Endothelial cell (in vitro differentiated cells): Measurements from ENCODE around the gene IL12RB2. TPM values are rescaled to one million over a fixed set of nuclear protein-coding genes. Genes with fewer than 3 reads are reported as not detected.
"Not testable (repeated sequence)": the region's sequence is repeated elsewhere in the genome, so short reads cannot be mapped to it uniquely, and the experiment has no call there.

ENCODE experiments used
- DNase-seq: peaks from one replicate; pipeline ENCODE4 v3.0.0; 2021; ENCODE audit warnings: low spot score
- H3K27ac Mint-ChIP-seq: one replicate; pipeline ENCODE4 v1.8.0; 2021; ENCODE audit warnings: mixed read lengths, inconsistent platforms; ENCODE audit not compliant: unreplicated experiment
- H3K27me3 Mint-ChIP-seq: one replicate; pipeline ENCODE4 v1.8.0; 2021; ENCODE audit warnings: mild to moderate bottlenecking, moderate library complexity, mixed read lengths, inconsistent platforms; ENCODE audit not compliant: unreplicated experiment
- H3K36me3 Mint-ChIP-seq: one replicate; pipeline ENCODE4 v1.8.0; 2021; ENCODE audit warnings: mild to moderate bottlenecking, low read depth, mixed read lengths, inconsistent platforms; ENCODE audit not compliant: unreplicated experiment
- H3K4me1 Mint-ChIP-seq: one replicate; pipeline ENCODE4 v1.8.0; 2021; ENCODE audit warnings: mild to moderate bottlenecking, mixed read lengths, inconsistent platforms; ENCODE audit not compliant: unreplicated experiment
- H3K4me3 Mint-ChIP-seq: one replicate; pipeline ENCODE4 v1.8.0; 2021; ENCODE audit warnings: mild to moderate bottlenecking, mixed read lengths, inconsistent platforms; ENCODE audit not compliant: unreplicated experiment
- H3K9me3 Mint-ChIP-seq: one replicate; pipeline ENCODE4 v1.8.0; 2021; ENCODE audit warnings: mixed read lengths, inconsistent platforms; ENCODE audit not compliant: unreplicated experiment
- total RNA-seq: library from RNA; stranded (reverse); fragmentation: NEBNext Ultra II Directional; extraction: Animal tissue kit (Norgen Biotek cat#: 25700); gene quantifications from one replicate; pipeline ENCODE4 v1.2.1, GENCODE V29; 2021; ENCODE audit not compliant: unreplicated experiment
- TF ChIP-seq, protein P1 (sequence below): fragments of 200-600 bp; sonication (generic); IDR thresholded peaks from one replicate; pipeline ENCODE4 v1.5.0; 2021; ENCODE audit warnings: antibody characterized with exemption; ENCODE audit not compliant: unreplicated experiment

IL12RB2 gene
- total RNA-seq, 1 donor from 2014 or later, result 0.36 TPM

DNA sequence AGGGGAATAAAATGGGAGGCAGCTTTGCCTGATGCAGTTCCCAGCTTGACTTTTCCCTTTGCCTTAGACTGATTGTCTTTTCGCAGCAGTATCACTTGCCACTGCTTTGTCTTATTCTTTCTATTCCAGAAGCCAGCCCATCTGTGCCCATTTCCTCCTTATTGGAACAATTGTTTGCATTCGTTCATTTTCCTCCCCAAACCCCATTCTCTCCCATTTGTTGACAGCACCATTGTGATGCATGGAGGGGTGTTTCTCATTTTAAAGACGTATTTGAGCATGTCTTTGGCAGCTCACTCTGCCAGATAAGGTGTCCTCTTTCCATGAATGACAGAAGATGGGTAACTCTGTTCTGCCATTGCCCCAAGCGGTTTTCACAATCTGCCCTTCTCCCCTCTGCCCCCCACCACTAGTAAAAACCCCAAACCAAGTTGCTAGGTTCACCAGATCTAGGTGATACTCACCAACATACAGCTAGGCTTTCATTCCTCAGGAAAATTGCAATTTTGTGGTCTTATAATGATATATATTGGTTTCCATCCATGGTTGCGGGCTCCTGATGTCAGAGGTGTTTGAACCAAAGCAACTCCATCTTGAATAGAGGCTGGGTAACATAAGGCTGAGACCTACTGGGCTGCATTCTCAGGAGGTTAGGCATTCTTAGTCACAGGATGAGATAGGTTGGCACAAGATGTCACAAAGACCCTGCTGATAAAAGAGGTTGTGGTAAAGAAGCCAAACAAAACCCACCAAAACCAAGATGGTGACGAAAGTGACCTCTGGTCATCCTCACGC lies 91.7 kb downstream of the IL12RB2 start:
- TF ChIP-seq, protein P1, sequence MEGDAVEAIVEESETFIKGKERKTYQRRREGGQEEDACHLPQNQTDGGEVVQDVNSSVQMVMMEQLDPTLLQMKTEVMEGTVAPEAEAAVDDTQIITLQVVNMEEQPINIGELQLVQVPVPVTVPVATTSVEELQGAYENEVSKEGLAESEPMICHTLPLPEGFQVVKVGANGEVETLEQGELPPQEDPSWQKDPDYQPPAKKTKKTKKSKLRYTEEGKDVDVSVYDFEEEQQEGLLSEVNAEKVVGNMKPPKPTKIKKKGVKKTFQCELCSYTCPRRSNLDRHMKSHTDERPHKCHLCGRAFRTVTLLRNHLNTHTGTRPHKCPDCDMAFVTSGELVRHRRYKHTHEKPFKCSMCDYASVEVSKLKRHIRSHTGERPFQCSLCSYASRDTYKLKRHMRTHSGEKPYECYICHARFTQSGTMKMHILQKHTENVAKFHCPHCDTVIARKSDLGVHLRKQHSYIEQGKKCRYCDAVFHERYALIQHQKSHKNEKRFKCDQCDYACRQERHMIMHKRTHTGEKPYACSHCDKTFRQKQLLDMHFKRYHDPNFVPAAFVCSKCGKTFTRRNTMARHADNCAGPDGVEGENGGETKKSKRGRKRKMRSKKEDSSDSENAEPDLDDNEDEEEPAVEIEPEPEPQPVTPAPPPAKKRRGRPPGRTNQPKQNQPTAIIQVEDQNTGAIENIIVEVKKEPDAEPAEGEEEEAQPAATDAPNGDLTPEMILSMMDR, result no peak
- no peak overlapping the region for H3K4me3 Mint-ChIP-seq
- no peak overlapping the region for H3K27ac Mint-ChIP-seq
- H3K27me3 Mint-ChIP-seq, result peaks cover 6% of the 10 kb centered on the region
- H3K36me3 Mint-ChIP-seq, result no peaks in the 10 kb centered on the region
- no peaks in the 10 kb centered on the region for H3K9me3 Mint-ChIP-seq
- peaks cover 3% of the 10 kb centered on the region for H3K4me1 Mint-ChIP-seq
- DNase-seq, result no peak

DNA sequence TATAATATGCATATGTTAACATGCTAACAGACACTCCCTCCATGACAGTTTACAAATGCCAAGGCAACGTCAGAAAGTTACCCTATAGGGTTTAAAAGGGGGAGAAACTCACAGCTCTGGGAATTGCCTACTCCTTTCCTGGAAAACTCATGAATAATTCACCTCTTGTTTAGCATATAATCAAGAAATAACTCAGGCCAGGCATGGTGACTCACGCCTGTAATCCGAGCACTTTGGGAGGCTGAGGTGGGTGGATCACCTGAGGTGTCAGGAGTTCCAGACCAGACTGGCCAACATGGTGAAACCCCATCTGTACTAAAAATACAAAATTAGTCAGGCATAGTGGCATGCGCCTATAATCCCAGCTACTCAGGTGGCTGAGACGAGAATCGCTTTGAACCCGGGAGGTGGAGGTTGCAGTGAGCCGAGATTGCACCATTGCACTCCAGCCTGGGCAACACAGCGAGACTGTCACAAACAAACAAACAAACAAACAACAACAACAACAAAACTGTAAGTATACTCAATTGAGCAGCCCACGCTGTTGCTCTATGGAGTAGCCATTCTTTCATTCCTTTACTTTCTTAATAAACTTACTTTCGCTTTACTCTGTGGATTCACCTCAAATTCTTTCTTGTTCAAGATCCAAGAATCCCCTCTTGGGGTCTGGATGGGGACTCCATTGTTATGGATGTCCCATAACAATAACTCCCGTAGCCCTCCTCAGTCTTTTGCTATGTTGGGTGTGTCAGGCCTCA lies 92.5 kb downstream of the IL12RB2 start:
- H3K9me3 Mint-ChIP-seq, H3K27me3 Mint-ChIP-seq, H3K4me3 Mint-ChIP-seq, H3K36me3 Mint-ChIP-seq, DNase-seq, H3K4me1 Mint-ChIP-seq, H3K27ac Mint-ChIP-seq: not testable (repeated sequence)

DNA sequence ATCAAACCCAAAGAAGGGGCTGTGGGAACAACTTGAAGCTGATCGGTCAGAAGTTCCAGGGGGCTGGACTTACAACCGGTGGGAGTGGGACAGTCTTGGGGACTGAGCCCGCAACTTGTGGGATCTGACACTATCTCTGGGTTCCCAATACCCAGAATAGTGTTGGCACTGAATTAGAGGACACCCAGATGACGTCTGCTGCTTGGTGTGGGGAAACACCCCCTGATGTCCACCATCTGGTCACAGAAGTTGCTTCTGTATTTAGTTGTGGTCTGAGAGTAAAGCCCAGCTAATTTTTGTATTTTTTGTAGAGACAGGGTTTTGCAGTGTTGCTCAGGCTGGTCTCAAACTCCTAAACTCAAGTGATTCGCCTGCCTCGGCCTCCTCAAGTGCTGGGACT lies 93.8 kb downstream of the IL12RB2 start:
- Mint-ChIP-seq H3K27ac (no peak overlapping the region), H3K27me3 (peaks cover 6% of the 10 kb centered on the region), H3K4me1 (peaks cover 3% of the 10 kb centered on the region), H3K9me3 (no peaks in the 10 kb centered on the region), H3K4me3 (no peak overlapping the region), H3K36me3 (no peaks in the 10 kb centered on the region)
- DNase-seq, result no peak
- TF ChIP-seq, protein P1, result no peak

DNA sequence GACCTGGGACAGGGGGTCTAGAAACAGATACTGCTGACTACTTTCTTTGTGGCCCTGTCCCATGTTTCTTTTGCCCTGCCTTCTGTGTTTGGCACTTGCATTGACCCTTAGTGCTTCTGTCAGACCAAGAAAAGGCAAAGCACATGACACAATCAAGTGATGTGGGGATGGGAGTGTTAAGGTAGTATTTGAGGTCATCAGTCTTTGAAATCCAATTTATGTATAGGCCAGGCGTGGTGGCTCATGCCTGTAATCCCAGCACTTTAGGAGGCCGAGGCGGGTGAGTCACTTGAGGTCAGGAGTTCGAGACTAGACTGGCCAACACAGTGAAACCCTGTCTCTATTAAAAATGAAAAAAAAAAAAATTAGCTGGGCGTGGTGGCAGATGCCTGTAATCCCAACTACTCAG lies 96.5 kb downstream of the IL12RB2 start:
- Mint-ChIP-seq H3K4me1 (peaks cover 2% of the 10 kb centered on the region), H3K36me3 (no peaks in the 10 kb centered on the region), H3K27me3 (peaks cover 4% of the 10 kb centered on the region), H3K27ac (no peak overlapping the region), H3K9me3 (no peaks in the 10 kb centered on the region), H3K4me3 (no peak overlapping the region)
- TF ChIP-seq, protein P1, result no peak
- DNase-seq, result no peak

DNA sequence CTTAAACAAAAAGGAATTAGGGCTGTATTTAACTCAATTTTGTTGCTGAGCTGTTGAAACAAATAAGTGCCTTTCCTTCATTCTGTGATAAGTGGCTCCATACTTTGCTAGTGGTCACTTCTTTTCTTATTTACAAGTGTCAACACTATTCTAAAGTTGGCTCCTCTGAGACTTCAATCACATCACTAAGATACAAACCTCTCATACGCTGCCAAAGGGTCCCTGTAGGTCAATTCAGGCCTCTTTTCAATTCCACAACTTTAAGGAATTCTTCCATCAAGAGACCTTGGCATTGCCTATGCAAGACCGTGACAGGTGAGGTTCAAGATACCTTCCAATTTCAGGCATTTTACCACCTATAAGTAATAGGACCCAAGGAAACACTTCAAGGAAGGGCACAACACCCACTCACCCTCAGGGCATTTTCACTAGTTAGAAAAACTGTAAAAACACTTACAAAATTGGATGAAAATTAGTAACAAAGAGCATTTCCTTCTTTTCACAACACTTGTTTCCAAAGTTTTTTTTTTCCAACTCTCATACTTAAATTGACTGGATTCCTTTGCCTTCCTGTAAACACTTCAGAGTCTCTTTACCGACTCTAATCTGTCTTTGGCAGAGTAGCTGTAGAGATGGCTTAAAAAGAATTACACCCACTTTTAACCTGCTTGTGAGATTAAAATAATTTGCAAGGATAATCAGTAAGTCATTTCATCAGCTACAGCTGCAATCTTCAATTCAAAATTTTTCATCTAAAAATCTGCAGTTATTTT lies 98.0 kb downstream of the IL12RB2 start:
- Mint-ChIP-seq H3K4me3 (no peak overlapping the region), H3K27me3 (peaks cover 4% of the 10 kb centered on the region), H3K4me1 (no peaks in the 10 kb centered on the region), H3K27ac (no peak overlapping the region), H3K9me3 (no peaks in the 10 kb centered on the region), H3K36me3 (no peaks in the 10 kb centered on the region)
- TF ChIP-seq, protein P1, result no peak
- no peak for DNase-seq
